ENCODE measurements around the gene ITPRIPL2.

DNA sequence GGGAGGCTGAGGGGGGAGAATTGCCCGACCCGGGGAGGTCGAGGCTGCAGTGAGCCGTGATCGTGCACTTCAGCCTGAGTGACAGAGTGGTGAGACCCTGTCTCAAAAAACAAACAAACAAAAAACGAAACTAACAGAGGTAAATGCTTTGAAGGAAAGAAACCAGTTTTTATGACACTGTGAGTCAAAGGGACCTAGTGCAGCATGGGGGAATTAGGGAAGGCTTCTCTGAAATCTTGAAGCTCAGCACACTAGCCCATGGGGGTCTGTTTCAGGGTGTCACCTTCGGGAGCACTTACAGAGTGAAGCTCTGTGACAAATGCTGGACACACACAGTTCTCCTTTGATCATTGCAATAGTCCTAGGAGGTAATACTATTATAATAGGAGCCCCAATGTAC is 16.6 kb downstream of the ITPRIPL2 start:
- TF ChIP-seq, protein P1, sequence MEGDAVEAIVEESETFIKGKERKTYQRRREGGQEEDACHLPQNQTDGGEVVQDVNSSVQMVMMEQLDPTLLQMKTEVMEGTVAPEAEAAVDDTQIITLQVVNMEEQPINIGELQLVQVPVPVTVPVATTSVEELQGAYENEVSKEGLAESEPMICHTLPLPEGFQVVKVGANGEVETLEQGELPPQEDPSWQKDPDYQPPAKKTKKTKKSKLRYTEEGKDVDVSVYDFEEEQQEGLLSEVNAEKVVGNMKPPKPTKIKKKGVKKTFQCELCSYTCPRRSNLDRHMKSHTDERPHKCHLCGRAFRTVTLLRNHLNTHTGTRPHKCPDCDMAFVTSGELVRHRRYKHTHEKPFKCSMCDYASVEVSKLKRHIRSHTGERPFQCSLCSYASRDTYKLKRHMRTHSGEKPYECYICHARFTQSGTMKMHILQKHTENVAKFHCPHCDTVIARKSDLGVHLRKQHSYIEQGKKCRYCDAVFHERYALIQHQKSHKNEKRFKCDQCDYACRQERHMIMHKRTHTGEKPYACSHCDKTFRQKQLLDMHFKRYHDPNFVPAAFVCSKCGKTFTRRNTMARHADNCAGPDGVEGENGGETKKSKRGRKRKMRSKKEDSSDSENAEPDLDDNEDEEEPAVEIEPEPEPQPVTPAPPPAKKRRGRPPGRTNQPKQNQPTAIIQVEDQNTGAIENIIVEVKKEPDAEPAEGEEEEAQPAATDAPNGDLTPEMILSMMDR (IDR thresholded peaks at IDR 0.05) = no peak
- no peak for TF ChIP-seq POLR2A (IDR thresholded peaks at IDR 0.05)
